Subcutaneous abdominal adipose tissue (tissue), 5 donors: ENCODE results near the gene FBXW12.

Experiments
- H3K27ac ChIP-seq: one replicate; pipeline ENCODE4 v1.7.0; 2013; ENCODE audit warnings: low read depth, mild to moderate bottlenecking, inconsistent platforms, low read length, moderate library complexity
- H3K27me3 ChIP-seq, 5 donors: one replicate each; pipeline ENCODE4 v1.7.0; 2013; ENCODE audit warnings: low read length in 5 of 5, inconsistent platforms in 1 of 5; ENCODE audit not compliant: control insufficient read depth in 5 of 5, insufficient read depth in 4 of 5
- H3K36me3 ChIP-seq, 5 donors: one replicate each; pipeline ENCODE4 v1.7.0; 2013; ENCODE audit warnings: low read length in 5 of 5; ENCODE audit not compliant: control insufficient read depth in 5 of 5, insufficient read depth in 5 of 5
- H3K4me1 ChIP-seq, 5 donors: one replicate each; pipeline ENCODE4 v1.7.0; 2013; ENCODE audit warnings: low read length in 5 of 5, mild to moderate bottlenecking in 3 of 5, moderate library complexity in 1 of 5; ENCODE audit not compliant: control insufficient read depth in 5 of 5, insufficient read depth in 5 of 5
- H3K4me3 ChIP-seq, 5 donors: one replicate each; pipeline ENCODE4 v1.7.0; 2013; ENCODE audit warnings: low read length in 5 of 5, low read depth in 1 of 5
- H3K9ac ChIP-seq, 5 donors: one replicate each; pipeline ENCODE4 v1.7.0; 2013; ENCODE audit warnings: low read length in 5 of 5, mild to moderate bottlenecking in 4 of 5, moderate library complexity in 3 of 5
- H3K9me3 ChIP-seq, 5 donors: one replicate each; pipeline ENCODE4 v1.7.0; 2013; ENCODE audit warnings: low read length in 5 of 5; ENCODE audit not compliant: control insufficient read depth in 5 of 5
- donor health status: healthy.
- donor health status: healthy.
- donor health status: healthy.
- donor health status: healthy.
- donor health status: healthy.

FBXW12 gene

DNA sequence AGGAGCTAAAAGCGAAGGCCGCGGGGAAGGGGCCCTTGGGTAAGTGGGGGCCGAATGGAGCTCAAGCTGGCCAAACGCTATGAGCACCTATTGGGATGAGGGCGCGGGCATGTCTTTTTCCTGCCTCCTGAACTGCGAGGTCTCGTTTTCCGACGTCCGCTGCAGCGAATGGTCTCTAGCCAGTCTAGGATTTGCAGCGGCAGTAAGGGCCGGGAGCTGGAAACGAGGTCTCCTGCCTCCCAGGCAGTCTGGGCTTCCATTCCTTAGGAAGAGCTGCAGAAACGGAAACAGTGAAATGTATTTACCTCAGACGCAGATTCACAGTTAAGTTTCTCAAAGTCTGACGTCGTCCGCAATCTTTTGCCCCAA is 68.6 kb downstream of the FBXW12 start:
- H3K9ac ChIP-seq: peak overlapping the region; percentile 22 to 93 (median 86)
- H3K27ac ChIP-seq: peak overlapping the region; percentile 86
- H3K27me3 ChIP-seq: no peaks in the 10 kb centered on the region

DNA sequence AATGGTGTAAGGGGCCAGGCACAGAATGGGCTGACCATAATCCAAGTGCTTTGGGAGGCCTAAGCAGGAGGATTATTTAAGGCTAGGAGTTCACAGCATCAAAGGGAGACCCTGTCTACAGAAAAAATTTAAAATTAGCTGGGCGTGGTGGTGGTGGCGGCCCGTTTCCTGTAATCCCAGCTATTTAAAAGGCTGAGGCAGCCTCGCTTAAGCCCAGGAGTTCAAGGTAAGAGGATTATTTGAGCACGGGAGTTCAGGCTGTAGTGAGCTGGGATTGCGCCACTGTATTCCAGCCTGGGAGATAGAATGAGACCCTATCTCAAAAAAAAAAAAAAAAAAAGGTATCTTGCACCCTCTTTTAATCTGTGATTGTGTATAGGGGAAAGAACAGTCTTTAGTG is 69.9 kb downstream of the FBXW12 start:
- H3K27me3 ChIP-seq: no peaks in the 10 kb centered on the region
- H3K36me3 ChIP-seq: peaks cover 0 to 30% (median 21%) of the 10 kb centered on the region in 5 donors
- no peaks in the 10 kb centered on the region for H3K9me3 ChIP-seq
- H3K4me3 ChIP-seq: no peak overlapping the region
- peaks cover 2 to 39% (median 36%) of the 10 kb centered on the region in 5 donors for H3K4me1 ChIP-seq
- peak overlapping the region; percentile 23 for H3K27ac ChIP-seq
- peak overlapping the region in 2 of 5 donors; percentile 32 to 48 for H3K9ac ChIP-seq

More for the DNA sequence above, 68.6 kb downstream of the FBXW12 start:
- peaks cover 6 to 33% (median 30%) of the 10 kb centered on the region in 5 donors for H3K4me1 ChIP-seq
- no peaks in the 10 kb centered on the region for H3K9me3 ChIP-seq
- H3K4me3 ChIP-seq: peak overlapping the region; percentile 67 to 99 (median 88)
- peaks cover 0 to 30% (median 21%) of the 10 kb centered on the region in 5 donors for H3K36me3 ChIP-seq
